ENCODE data around the gene LARP7.
A peak's percentile ranks its signal among the peaks of the same experiment; 100 is the strongest.

Gene LARP7

GRCh38 chr4:112693507-112693906 lies 56.6 kb downstream of the LARP7 start:
- Histone ChIP-seq H3K9me3 (ENCODE audit: control insufficient read depth, low read length) (no peaks in the 10 kb centered on the region), H3K79me1 (replicated peaks; ENCODE audit: low read length, poor library complexity, severe bottlenecking) (no peaks in the 10 kb centered on the region), H2BK120ac (ENCODE audit: low read depth, low read length) (no peak overlapping the region), H2BK15ac (ENCODE audit: low read depth, poor library complexity, severe bottlenecking) (no peak overlapping the region), H3K23ac (ENCODE audit: low read length in 2 of 2) (peak overlapping the region in 1 of 2 experiments; percentile 9), H3K4me2 (ENCODE audit: low read length, poor library complexity, severe bottlenecking) (no peak overlapping the region), H2AFZ (ENCODE audit: low read depth, low read length) (no peak overlapping the region), H3K27me3 (ENCODE audit: control insufficient read depth in 1 of 2, insufficient read depth in 1 of 2, low read length in 2 of 2) (peaks cover 0 to 8% of the 10 kb centered on the region in 2 experiments), H2BK12ac (ENCODE audit: low read length in 2 of 2) (no peak overlapping the region), H2BK5ac (ENCODE audit: low read depth, low read length, poor library complexity, severe bottlenecking) (no peak overlapping the region), H3K18ac (ENCODE audit: low read depth in 1 of 2, low read length in 2 of 2) (no peak overlapping the region), H3K4me1 (ENCODE audit: control insufficient read depth, insufficient read depth, low read depth, low read length) (no peaks in the 10 kb centered on the region), H4K8ac (ENCODE audit: low read length) (no peak overlapping the region), H2AK5ac (ENCODE audit: low read length, severe bottlenecking) (no peak overlapping the region), H3K36me3 (ENCODE audit: control insufficient read depth in 1 of 2, insufficient read depth in 2 of 2, low read depth in 1 of 2, low read length in 2 of 2) (no peaks in the 10 kb centered on the region), H3K27ac (ENCODE audit: low read length, poor library complexity, severe bottlenecking) (no peak overlapping the region), H3K4ac (ENCODE audit: low read depth in 1 of 2, low read length in 2 of 2) (no peak overlapping the region), H3K4me3 (ENCODE audit: insufficient read depth in 1 of 2, low read depth in 1 of 2, low read length in 2 of 2) (no peak overlapping the region), H3K14ac (ENCODE audit: low read length in 2 of 2) (no peak overlapping the region), H4K91ac (ENCODE audit: low read length) (no peak overlapping the region), H3K9ac (ENCODE audit: low read length) (no peak overlapping the region)
- no peak for DNase-seq
- WGBS: 93% methylated on average over 10 of the region's 10 CpGs

GRCh38 chr4:112700679-112701078 lies 63.7 kb downstream of the LARP7 start:
- no CpG with 5 or more reads among the region's 3 CpGs for WGBS
- H2BK120ac ChIP-seq (ENCODE audit: low read depth, low read length): no peak overlapping the region

GRCh38 chr4:112702892-112703291 lies 65.9 kb downstream of the LARP7 start:
- Histone ChIP-seq H2AFZ (ENCODE audit: low read depth, low read length) (no peak overlapping the region), H2AK5ac (ENCODE audit: low read length, severe bottlenecking) (no peak overlapping the region), H3K4me2 (ENCODE audit: low read length, poor library complexity, severe bottlenecking) (no peak overlapping the region), H4K8ac (ENCODE audit: low read length) (no peak overlapping the region), H2BK120ac (ENCODE audit: low read depth, low read length) (no peak overlapping the region), H2BK12ac (ENCODE audit: low read length in 2 of 2) (no peak overlapping the region), H3K4ac (ENCODE audit: low read depth in 1 of 2, low read length in 2 of 2) (no peak overlapping the region), H3K4me3 (ENCODE audit: insufficient read depth in 1 of 2, low read depth in 1 of 2, low read length in 2 of 2) (no peak overlapping the region), H3K27ac (ENCODE audit: low read length, poor library complexity, severe bottlenecking) (no peak overlapping the region), H3K18ac (ENCODE audit: low read depth in 1 of 2, low read length in 2 of 2) (no peak overlapping the region), H3K79me1 (replicated peaks; ENCODE audit: low read length, poor library complexity, severe bottlenecking) (no peaks in the 10 kb centered on the region), H3K23ac (ENCODE audit: low read length in 2 of 2) (no peak overlapping the region), H3K36me3 (ENCODE audit: control insufficient read depth in 1 of 2, insufficient read depth in 2 of 2, low read depth in 1 of 2, low read length in 2 of 2) (no peaks in the 10 kb centered on the region), H3K4me1 (ENCODE audit: control insufficient read depth, insufficient read depth, low read depth, low read length) (peaks cover 13% of the 10 kb centered on the region), H3K9me3 (ENCODE audit: control insufficient read depth, low read length) (no peaks in the 10 kb centered on the region), H3K27me3 (ENCODE audit: control insufficient read depth in 1 of 2, insufficient read depth in 1 of 2, low read length in 2 of 2) (peaks cover 28 to 29% of the 10 kb centered on the region in 2 experiments), H2BK5ac (ENCODE audit: low read depth, low read length, poor library complexity, severe bottlenecking) (no peak overlapping the region), H3K9ac (ENCODE audit: low read length) (no peak overlapping the region), H3K14ac (ENCODE audit: low read length in 2 of 2) (no peak overlapping the region), H2BK15ac (ENCODE audit: low read depth, poor library complexity, severe bottlenecking) (no peak overlapping the region), H4K91ac (ENCODE audit: low read length) (no peak overlapping the region)
- no peak for DNase-seq
- WGBS: 68% methylated on average over 1 of the region's 1 CpG

More at GRCh38 chr4:112700679-112701078, 63.7 kb downstream of the LARP7 start:
- H2AFZ ChIP-seq (ENCODE audit: low read depth, low read length): no peak overlapping the region
- H3K18ac ChIP-seq (ENCODE audit: low read depth in 1 of 2, low read length in 2 of 2): no peak overlapping the region
- no peak for DNase-seq
- H3K23ac ChIP-seq (ENCODE audit: low read length in 2 of 2): no peak overlapping the region
- no peaks in the 10 kb centered on the region for H3K9me3 ChIP-seq (ENCODE audit: control insufficient read depth, low read length)
- H3K4me1 ChIP-seq (ENCODE audit: control insufficient read depth, insufficient read depth, low read depth, low read length): peaks cover 6% of the 10 kb centered on the region
- no peak overlapping the region for H3K4me3 ChIP-seq (ENCODE audit: insufficient read depth in 1 of 2, low read depth in 1 of 2, low read length in 2 of 2)
- H2AK5ac ChIP-seq (ENCODE audit: low read length, severe bottlenecking): no peak overlapping the region
- H2BK15ac ChIP-seq (ENCODE audit: low read depth, poor library complexity, severe bottlenecking): no peak overlapping the region
- no peak overlapping the region for H4K91ac ChIP-seq (ENCODE audit: low read length)
- H3K14ac ChIP-seq (ENCODE audit: low read length in 2 of 2): no peak overlapping the region
- H3K4ac ChIP-seq (ENCODE audit: low read depth in 1 of 2, low read length in 2 of 2): no peak overlapping the region
- H3K4me2 ChIP-seq (ENCODE audit: low read length, poor library complexity, severe bottlenecking): no peak overlapping the region
- H2BK5ac ChIP-seq (ENCODE audit: low read depth, low read length, poor library complexity, severe bottlenecking): no peak overlapping the region
- no peak overlapping the region for H3K9ac ChIP-seq (ENCODE audit: low read length)
- H3K79me1 ChIP-seq (replicated peaks; ENCODE audit: low read length, poor library complexity, severe bottlenecking): no peaks in the 10 kb centered on the region
- H3K27ac ChIP-seq (ENCODE audit: low read length, poor library complexity, severe bottlenecking): no peak overlapping the region
- H3K27me3 ChIP-seq (ENCODE audit: control insufficient read depth in 1 of 2, insufficient read depth in 1 of 2, low read length in 2 of 2): peaks cover 14 to 16% of the 10 kb centered on the region in 2 experiments
- H4K8ac ChIP-seq (ENCODE audit: low read length): no peak overlapping the region
- no peaks in the 10 kb centered on the region for H3K36me3 ChIP-seq (ENCODE audit: control insufficient read depth in 1 of 2, insufficient read depth in 2 of 2, low read depth in 1 of 2, low read length in 2 of 2)
- H2BK12ac ChIP-seq (ENCODE audit: low read length in 2 of 2): no peak overlapping the region

GRCh38 chr4:112704322-112704721 lies 67.4 kb downstream of the LARP7 start:
- H2BK120ac ChIP-seq (ENCODE audit: low read depth, low read length): no peak overlapping the region
- H3K4me1 ChIP-seq (ENCODE audit: control insufficient read depth, insufficient read depth, low read depth, low read length): peaks cover 13% of the 10 kb centered on the region
- no peak overlapping the region for H2BK12ac ChIP-seq (ENCODE audit: low read length in 2 of 2)
- peaks cover 29% of the 10 kb centered on the region in 2 experiments for H3K27me3 ChIP-seq (ENCODE audit: control insufficient read depth in 1 of 2, insufficient read depth in 1 of 2, low read length in 2 of 2)
- H3K18ac ChIP-seq (ENCODE audit: low read depth in 1 of 2, low read length in 2 of 2): no peak overlapping the region
- H3K36me3 ChIP-seq (ENCODE audit: control insufficient read depth in 1 of 2, insufficient read depth in 2 of 2, low read depth in 1 of 2, low read length in 2 of 2): no peaks in the 10 kb centered on the region
- no peak overlapping the region for H3K4me3 ChIP-seq (ENCODE audit: insufficient read depth in 1 of 2, low read depth in 1 of 2, low read length in 2 of 2)
- no peak overlapping the region for H3K4me2 ChIP-seq (ENCODE audit: low read length, poor library complexity, severe bottlenecking)
- no peak for DNase-seq
- no peak overlapping the region for H4K91ac ChIP-seq (ENCODE audit: low read length)
- no peak overlapping the region for H2BK5ac ChIP-seq (ENCODE audit: low read depth, low read length, poor library complexity, severe bottlenecking)
- no peak overlapping the region for H3K27ac ChIP-seq (ENCODE audit: low read length, poor library complexity, severe bottlenecking)
- no peak overlapping the region for H4K8ac ChIP-seq (ENCODE audit: low read length)
- H3K9me3 ChIP-seq (ENCODE audit: control insufficient read depth, low read length): no peaks in the 10 kb centered on the region
- H2BK15ac ChIP-seq (ENCODE audit: low read depth, poor library complexity, severe bottlenecking): no peak overlapping the region
- no peak overlapping the region for H3K4ac ChIP-seq (ENCODE audit: low read depth in 1 of 2, low read length in 2 of 2)
- H2AFZ ChIP-seq (ENCODE audit: low read depth, low read length): no peak overlapping the region
- no peak overlapping the region for H3K23ac ChIP-seq (ENCODE audit: low read length in 2 of 2)
- no peak overlapping the region for H3K14ac ChIP-seq (ENCODE audit: low read length in 2 of 2)
- H2AK5ac ChIP-seq (ENCODE audit: low read length, severe bottlenecking): no peak overlapping the region
- no peaks in the 10 kb centered on the region for H3K79me1 ChIP-seq (replicated peaks; ENCODE audit: low read length, poor library complexity, severe bottlenecking)
- no peak overlapping the region for H3K9ac ChIP-seq (ENCODE audit: low read length)
- WGBS: 85% methylated on average over 7 of the region's 7 CpGs
